ENCODE measurements around the gene ASB13. TPM values are rescaled to one million over a fixed set of nuclear protein-coding genes. Genes with fewer than 3 reads are reported as not detected.

Gene ASB13
- total and polyA plus RNA-seq, 10 of the 15 experiments (the other 5 are each of a cell fraction or from before 2014, with no cell fraction given), result 0.02 to 0.59 (median 0.10) TPM; not detected in 2

DNA sequence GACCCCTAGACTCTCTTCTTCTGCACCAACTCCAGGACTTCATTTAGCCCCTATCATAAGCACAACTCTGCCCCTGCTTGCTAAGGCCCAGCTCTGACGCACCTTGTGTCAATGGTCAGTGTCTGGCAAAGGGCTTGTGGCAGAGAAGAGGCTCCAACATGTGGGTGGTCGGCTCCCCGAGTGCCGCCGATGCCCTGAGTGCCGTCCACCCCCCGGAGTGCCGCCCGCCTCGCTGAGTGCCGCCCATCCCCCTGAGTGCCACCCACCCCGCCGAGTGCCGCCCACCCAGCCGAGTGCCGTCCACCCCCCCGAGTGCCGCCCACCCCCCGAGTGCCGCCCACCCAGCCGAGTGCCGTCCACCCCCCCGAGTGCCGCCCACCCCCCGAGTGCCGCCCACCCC is 50.3 kb downstream of the ASB13 start (continued):
- TF ChIP-seq, protein P1, sequence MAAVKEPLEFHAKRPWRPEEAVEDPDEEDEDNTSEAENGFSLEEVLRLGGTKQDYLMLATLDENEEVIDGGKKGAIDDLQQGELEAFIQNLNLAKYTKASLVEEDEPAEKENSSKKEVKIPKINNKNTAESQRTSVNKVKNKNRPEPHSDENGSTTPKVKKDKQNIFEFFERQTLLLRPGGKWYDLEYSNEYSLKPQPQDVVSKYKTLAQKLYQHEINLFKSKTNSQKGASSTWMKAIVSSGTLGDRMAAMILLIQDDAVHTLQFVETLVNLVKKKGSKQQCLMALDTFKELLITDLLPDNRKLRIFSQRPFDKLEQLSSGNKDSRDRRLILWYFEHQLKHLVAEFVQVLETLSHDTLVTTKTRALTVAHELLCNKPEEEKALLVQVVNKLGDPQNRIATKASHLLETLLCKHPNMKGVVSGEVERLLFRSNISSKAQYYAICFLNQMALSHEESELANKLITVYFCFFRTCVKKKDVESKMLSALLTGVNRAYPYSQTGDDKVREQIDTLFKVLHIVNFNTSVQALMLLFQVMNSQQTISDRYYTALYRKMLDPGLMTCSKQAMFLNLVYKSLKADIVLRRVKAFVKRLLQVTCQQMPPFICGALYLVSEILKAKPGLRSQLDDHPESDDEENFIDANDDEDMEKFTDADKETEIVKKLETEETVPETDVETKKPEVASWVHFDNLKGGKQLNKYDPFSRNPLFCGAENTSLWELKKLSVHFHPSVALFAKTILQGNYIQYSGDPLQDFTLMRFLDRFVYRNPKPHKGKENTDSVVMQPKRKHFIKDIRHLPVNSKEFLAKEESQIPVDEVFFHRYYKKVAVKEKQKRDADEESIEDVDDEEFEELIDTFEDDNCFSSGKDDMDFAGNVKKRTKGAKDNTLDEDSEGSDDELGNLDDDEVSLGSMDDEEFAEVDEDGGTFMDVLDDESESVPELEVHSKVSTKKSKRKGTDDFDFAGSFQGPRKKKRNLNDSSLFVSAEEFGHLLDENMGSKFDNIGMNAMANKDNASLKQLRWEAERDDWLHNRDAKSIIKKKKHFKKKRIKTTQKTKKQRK (IDR thresholded peaks at IDR 0.05; ENCODE audit: low read depth, low read length), result no peak
- TF ChIP-seq, protein P2, sequence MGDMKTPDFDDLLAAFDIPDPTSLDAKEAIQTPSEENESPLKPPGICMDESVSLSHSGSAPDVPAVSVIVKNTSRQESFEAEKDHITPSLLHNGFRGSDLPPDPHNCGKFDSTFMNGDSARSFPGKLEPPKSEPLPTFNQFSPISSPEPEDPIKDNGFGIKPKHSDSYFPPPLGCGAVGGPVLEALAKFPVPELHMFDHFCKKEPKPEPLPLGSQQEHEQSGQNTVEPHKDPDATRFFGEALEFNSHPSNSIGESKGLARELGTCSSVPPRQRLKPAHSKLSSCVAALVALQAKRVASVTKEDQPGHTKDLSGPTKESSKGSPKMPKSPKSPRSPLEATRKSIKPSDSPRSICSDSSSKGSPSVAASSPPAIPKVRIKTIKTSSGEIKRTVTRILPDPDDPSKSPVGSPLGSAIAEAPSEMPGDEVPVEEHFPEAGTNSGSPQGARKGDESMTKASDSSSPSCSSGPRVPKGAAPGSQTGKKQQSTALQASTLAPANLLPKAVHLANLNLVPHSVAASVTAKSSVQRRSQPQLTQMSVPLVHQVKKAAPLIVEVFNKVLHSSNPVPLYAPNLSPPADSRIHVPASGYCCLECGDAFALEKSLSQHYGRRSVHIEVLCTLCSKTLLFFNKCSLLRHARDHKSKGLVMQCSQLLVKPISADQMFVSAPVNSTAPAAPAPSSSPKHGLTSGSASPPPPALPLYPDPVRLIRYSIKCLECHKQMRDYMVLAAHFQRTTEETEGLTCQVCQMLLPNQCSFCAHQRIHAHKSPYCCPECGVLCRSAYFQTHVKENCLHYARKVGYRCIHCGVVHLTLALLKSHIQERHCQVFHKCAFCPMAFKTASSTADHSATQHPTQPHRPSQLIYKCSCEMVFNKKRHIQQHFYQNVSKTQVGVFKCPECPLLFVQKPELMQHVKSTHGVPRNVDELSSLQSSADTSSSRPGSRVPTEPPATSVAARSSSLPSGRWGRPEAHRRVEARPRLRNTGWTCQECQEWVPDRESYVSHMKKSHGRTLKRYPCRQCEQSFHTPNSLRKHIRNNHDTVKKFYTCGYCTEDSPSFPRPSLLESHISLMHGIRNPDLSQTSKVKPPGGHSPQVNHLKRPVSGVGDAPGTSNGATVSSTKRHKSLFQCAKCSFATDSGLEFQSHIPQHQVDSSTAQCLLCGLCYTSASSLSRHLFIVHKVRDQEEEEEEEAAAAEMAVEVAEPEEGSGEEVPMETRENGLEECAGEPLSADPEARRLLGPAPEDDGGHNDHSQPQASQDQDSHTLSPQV (IDR thresholded peaks at IDR 0.05), result no peak

DNA sequence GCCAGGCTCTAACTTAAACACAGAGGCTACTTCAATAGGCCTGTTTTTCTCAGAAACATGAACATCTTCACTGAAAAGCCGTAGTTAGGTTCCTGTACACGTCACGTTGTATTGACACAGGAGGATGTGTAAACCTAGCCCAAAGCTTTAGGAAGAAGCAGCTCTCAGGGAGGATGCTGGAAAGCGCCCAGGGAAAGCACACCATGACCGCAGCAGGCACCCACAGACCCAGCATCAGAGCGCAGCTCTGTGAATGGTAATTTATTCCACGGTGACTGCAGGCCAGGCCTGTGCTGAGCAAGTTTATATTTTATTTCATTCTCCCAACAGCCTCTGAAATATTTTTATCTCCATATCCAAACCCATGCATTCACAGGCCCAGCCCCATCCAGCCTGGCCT is 51.1 kb downstream of the ASB13 start:
- H3K27me3 ChIP-seq (replicated peaks in 1 of 2; ENCODE audit: control insufficient read depth in 2 of 2, insufficient read depth in 2 of 2, low read length in 1 of 2), result peaks cover 2 to 7% of the 10 kb centered on the region in 2 experiments; a peak in 3 of 4 replicates
- POLR2A ChIA-PET, result no interaction called here
- TF ChIP-seq RFX5 (IDR thresholded peaks at IDR 0.05; ENCODE audit: low read depth, low read length) (no peak), BMI1 (IDR thresholded peaks at IDR 0.05; ENCODE audit: borderline replicate concordance) (no peak), ZZZ3 (IDR thresholded peaks at IDR 0.05; ENCODE audit: control insufficient read depth, insufficient read length, low read depth) (no peak), SUZ12 (IDR thresholded peaks at IDR 0.05; ENCODE audit: unreplicated experiment) (no peak), SP1 (IDR thresholded peaks at IDR 0.05; ENCODE audit: low read depth, low read length) (no peak), KLF5 (IDR thresholded peaks at IDR 0.05; ENCODE audit: partially characterized antibody) (no peak), HDAC2 (IDR thresholded peaks at IDR 0.05) (no peak)
- TF ChIP-seq, protein P3, sequence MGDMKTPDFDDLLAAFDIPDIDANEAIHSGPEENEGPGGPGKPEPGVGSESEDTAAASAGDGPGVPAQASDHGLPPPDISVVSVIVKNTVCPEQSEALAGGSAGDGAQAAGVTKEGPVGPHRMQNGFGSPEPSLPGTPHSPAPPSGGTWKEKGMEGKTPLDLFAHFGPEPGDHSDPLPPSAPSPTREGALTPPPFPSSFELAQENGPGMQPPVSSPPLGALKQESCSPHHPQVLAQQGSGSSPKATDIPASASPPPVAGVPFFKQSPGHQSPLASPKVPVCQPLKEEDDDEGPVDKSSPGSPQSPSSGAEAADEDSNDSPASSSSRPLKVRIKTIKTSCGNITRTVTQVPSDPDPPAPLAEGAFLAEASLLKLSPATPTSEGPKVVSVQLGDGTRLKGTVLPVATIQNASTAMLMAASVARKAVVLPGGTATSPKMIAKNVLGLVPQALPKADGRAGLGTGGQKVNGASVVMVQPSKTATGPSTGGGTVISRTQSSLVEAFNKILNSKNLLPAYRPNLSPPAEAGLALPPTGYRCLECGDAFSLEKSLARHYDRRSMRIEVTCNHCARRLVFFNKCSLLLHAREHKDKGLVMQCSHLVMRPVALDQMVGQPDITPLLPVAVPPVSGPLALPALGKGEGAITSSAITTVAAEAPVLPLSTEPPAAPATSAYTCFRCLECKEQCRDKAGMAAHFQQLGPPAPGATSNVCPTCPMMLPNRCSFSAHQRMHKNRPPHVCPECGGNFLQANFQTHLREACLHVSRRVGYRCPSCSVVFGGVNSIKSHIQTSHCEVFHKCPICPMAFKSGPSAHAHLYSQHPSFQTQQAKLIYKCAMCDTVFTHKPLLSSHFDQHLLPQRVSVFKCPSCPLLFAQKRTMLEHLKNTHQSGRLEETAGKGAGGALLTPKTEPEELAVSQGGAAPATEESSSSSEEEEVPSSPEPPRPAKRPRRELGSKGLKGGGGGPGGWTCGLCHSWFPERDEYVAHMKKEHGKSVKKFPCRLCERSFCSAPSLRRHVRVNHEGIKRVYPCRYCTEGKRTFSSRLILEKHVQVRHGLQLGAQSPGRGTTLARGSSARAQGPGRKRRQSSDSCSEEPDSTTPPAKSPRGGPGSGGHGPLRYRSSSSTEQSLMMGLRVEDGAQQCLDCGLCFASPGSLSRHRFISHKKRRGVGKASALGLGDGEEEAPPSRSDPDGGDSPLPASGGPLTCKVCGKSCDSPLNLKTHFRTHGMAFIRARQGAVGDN (IDR thresholded peaks at IDR 0.05), result no peak
- TF ChIP-seq, protein P4, sequence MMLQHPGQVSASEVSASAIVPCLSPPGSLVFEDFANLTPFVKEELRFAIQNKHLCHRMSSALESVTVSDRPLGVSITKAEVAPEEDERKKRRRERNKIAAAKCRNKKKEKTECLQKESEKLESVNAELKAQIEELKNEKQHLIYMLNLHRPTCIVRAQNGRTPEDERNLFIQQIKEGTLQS (IDR thresholded peaks at IDR 0.05; ENCODE audit: borderline replicate concordance, extremely low read depth, low read depth, low read length), result no peak

More for the DNA sequence above, 51.1 kb downstream of the ASB13 start:
- Histone ChIP-seq H3K4me1 (ENCODE audit: control insufficient read depth, insufficient read depth, low read length) (no peaks in the 10 kb centered on the region), H4K20me1 (ENCODE audit: control insufficient read depth, insufficient read depth) (no peaks in the 10 kb centered on the region), H3K36me3 (ENCODE audit: control insufficient read depth in 2 of 2, insufficient read depth in 2 of 2, low read length in 1 of 2) (no peaks in the 10 kb centered on the region), H3K27ac (ENCODE audit: control insufficient read depth, insufficient read depth) (no peak overlapping the region), H2AFZ (ENCODE audit: control insufficient read depth, low read depth, low read length) (no peak overlapping the region), H3K9me3 (replicated peaks; ENCODE audit: control insufficient read depth, insufficient read depth, low read length) (no peaks in the 10 kb centered on the region), H3K79me2 (ENCODE audit: control insufficient read depth, insufficient read depth, low read length) (no peaks in the 10 kb centered on the region), H3K4me2 (ENCODE audit: control insufficient read depth, insufficient read depth) (no peak overlapping the region), H3K4me3 (no peak overlapping the region), H3K9ac (ENCODE audit: control insufficient read depth, insufficient read depth, low read length) (no peak overlapping the region)
- intact Hi-C loops (cut with micrococcal nuclease; ENCODE audit: unreplicated experiment), result no loop called here
- ChIA-PET CTCF (interaction anchor here (1.2 to 21.3 kb wide), 2 partner anchors 14 to 175 kb away, joined by 5 to 535 read pairs; no protein-coding TSS in a partner anchor), SMC1A (ENCODE audit: uncharacterized antibody, unreplicated experiment) (no interaction called here), RAD21 (ENCODE audit: unreplicated experiment) (no interaction called here)
- ATAC-seq (no peak), FAIRE-seq (no peak), DNase-seq (ENCODE audit: low read depth, low spot score) (no peak)
- WGBS (ENCODE audit: insufficient coverage, insufficient replicate concordance, low lambda C conversion rate, missing lambda C conversion rate), result 49% methylated on average over 7 of the region's 7 CpGs
- no TSS peak for BruUV-seq (replicated peaks)
- in situ Hi-C loops (cut with MboI), result no loop called here
